Activated T-helper 1 cell treated with anti-CD3 and anti-CD28 coated beads, Interleukin-2, amount 50 U/mL, for 16 hours (primary cell): Measurements from ENCODE around the gene MAP7D3.
"Not testable (repeated sequence)": the region's sequence is repeated elsewhere in the genome, so short reads cannot be mapped to it uniquely, and the experiment has no call there.

Experiments
- DNase-seq, 2 donors: peaks; one replicate each; pipeline ENCODE4 v3.0.0-alpha.2; 2020; ENCODE audit warnings: low read depth in 1 of 2, low spot score in 1 of 2

MAP7D3 gene, protein sequence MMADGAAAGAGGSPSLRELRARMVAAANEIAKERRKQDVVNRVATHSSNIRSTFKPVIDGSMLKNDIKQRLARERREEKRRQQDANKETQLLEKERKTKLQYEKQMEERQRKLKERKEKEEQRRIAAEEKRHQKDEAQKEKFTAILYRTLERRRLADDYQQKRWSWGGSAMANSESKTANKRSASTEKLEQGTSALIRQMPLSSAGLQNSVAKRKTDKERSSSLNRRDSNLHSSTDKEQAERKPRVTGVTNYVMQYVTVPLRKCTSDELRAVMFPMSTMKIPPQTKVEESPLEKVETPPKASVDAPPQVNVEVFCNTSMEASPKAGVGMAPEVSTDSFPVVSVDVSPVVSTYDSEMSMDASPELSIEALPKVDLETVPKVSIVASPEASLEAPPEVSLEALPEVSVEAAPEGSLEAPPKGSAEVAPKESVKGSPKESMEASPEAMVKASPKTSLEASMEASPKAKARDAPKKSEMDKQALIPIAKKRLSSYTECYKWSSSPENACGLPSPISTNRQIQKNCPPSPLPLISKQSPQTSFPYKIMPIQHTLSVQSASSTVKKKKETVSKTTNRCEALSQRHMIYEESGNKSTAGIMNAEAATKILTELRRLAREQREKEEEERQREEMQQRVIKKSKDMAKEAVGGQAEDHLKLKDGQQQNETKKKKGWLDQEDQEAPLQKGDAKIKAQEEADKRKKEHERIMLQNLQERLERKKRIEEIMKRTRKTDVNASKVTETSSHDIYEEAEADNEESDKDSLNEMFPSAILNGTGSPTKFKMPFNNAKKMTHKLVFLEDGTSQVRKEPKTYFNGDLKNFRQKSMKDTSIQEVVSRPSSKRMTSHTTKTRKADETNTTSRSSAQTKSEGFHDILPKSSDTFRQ

GRCh38 chrX:136251041-136251991 is at the start of gene MAP7D3:
TSS of gene MAP7D3 (minus strand) at chrX:136251400. CDS start at chrX:136251358, 42 bp downstream.
- DNase-seq, result peak; percentile 27 to 57

DNA sequence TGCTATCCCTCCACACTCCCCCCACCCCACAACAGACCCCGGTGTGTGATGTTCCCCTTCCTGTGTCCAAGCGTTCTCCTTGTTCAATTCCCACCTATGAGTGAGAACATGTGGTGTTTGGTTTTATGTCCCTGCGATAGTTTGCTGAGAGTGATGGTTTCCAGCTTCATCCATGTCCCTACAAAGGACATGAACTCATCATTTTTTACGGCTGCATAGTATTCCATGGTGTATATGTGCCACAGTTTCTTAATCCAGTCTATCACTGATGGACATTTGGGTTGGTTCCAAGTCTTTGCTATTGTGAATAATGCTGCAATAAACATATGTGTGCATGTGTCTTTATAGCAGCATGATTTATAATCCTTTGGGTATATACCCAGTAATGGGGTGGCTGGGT is 49.5 kb upstream of the MAP7D3 start, which contains the start of gene ADGRG4:
ADGRG4 (plus strand) TSS at position 243 of the 400 bp plus-strand sequence. CDS start 7,815 bp downstream, outside the sequence.
- not testable (repeated sequence) for DNase-seq

- DNase-seq, result no peak
These were observed 44.2 kb upstream of the MAP7D3 start for GRCh38 chrX:136295380-136295779.

DNA sequence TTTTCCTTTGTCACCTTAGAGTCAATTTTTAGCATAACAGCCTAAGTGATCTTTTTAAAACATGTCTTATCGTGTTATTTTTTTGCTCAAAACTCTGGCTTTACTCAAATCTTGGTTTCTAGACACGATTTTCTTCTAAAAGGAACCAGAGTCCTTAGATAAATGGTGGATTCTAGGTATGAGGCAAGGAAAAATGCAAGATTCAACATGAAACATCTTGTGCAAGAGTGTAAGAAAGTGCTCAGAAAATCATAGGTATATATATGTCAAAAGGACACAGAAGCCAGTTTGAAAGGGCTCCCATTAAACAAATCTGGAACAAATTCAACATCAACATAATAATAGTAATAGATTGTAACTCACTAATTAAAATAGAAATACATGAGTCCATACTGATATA is 41.5 kb upstream of the MAP7D3 start:
- no peak for DNase-seq

DNA sequence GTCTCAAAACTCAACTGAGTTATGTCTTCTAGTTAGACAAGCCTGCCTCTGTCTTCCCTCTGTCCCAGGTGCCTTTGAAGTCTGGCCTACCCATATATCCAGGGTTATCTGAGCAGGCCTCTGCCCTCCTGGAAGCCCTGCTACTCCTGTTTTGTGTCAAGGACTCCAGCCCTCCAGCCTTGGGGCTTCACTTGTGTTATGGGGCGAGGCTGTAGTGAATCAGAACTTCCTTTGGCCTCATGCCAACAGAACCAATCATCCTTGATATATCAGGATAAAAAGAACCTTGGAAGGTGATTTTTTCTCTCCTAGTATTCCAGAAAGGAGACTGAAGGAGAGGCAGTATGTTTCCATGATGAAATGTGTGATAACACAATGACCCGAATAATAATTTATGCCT is 40.6 kb upstream of the MAP7D3 start:
- no peak for DNase-seq

- not testable (repeated sequence) for DNase-seq
These were observed 35.2 kb upstream of the MAP7D3 start for GRCh38 chrX:136286375-136286774.

GRCh38 chrX:136275553-136275952 is 24.4 kb upstream of the MAP7D3 start:
- no peak for DNase-seq

GRCh38 chrX:136273986-136274385 is 22.8 kb upstream of the MAP7D3 start:
- DNase-seq, result no peak

- no peak for DNase-seq
These were observed 21.1 kb upstream of the MAP7D3 start for GRCh38 chrX:136272325-136272724.

DNA sequence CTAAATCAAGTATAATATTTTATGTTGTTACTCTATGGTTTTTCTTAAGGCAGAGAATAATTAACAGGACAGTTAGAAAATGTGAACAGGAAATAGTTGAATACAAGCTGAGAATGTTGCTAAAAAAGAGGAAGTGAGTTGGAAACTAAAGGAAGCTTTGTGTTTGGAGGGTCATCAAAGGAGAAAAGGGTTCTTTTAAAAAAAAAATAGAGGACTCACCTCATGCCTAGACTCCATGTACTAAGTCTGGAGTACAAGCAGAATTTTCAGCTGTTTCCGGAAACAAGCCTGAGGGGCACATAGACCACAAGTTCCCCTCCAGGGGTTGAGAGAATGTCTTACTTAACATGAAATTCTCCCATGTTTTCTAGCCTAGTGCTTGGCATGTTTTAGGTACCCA is 20.1 kb upstream of the MAP7D3 start:
- no peak for DNase-seq

DNA sequence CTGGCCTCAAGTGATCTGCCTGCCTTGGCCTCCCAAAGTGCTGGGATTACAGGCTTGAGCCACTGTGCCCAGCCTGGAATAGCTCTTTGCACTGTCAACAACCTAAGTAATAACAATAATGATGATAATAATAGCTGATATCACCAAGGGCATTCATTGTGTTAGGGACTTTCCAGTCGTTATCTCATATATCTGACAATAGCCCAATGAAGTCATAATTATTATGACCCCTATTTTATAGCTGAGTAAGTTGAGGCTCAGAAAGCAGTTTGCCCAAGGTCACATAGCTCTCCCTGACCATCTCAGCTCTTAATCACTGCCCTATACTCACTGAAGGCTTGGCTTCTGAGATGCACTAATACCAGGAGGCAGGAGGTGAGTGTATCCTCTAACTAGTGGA is 18.7 kb upstream of the MAP7D3 start:
- no peak for DNase-seq

DNA sequence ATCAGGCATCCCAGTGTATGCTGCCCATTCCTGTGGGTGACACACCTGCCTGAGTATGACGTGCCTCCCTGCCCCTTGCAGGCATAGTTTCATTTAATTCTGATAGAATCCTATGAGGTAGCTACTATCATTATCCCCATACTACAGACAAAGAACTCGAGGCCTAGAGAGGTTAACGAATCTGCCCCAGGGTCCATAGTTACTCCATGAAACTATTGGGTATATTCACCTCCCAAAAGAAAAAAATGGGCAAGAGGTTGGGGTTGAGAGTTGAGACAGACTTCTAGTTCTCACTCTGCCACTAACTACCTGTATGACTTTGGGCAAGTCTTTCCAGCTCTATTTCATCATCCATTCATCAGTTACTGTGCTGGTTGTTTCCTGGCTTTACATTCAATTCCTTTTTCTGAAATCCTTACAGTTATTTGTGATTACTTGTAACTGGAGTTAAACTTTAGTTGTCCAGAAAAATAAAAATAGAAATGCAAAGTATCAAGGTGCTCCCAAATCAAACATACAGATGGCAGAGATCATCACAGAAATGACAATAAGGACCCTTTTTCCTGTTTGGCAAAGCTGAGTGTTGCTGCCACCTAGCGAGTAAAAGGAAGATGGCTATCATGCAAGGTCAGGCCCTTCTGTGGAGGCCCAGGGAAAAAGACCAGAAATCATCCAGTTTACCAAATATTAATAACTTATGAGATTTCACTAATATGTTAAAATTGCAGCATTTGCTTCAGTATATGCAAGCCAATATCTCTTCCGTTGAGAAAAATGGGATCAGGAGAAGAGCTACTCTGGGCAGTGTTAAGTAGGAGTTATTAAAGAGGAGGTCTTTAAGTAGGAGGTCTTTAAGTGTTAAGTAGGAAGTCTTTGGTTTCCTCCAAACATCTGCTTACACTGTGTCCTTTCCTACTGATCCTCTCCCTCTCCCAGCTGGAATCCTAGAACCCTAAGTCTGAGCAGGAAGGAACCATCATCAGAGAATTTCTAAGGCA is 17.1 kb upstream of the MAP7D3 start:
- DNase-seq, result peak in 1 of 2 donors; percentile 17

GRCh38 chrX:136266828-136267227 is 15.6 kb upstream of the MAP7D3 start:
- no peak for DNase-seq

- no peak for DNase-seq
These were observed 11.7 kb upstream of the MAP7D3 start for GRCh38 chrX:136262812-136263315.

DNA sequence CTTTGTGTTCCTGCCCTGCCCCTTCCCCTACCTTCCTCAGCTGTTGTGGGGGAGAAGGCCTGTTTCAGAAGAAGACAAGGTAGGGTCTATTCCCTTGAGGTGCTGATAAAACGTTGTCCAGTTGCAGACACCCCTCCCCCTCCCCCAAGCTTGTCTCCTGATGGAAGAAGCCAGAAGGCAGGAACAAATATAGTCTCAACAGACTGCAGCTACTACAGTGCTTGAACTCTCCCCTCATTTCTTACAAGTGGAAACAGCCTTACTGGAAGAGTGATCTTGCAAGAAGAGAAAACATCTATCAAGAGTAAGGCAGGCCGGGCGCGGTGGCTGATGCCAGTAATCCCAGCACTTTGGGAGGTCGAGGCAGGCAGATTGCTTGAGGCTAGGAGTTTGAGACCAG is 11.0 kb upstream of the MAP7D3 start:
- no peak for DNase-seq

DNA sequence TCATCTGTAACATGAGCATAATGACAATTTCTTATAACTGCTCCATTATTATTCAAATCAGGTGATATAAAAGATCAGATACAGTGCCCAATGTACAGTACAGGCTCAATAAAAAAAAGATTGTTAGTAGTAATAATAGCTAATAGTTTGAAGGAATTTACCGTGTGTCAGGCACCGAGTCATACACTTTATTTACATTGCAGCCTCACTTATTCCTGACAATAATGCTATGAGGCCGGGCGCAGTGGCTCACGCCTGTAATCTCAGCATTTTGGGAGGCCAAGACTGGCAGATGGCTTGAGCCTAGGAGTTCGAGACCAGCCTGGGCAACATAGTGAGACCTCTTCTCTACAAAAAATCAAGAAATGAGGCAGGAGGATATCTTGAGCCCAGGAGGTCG is 10.1 kb upstream of the MAP7D3 start:
- DNase-seq, result no peak

- no peak for DNase-seq
These were observed 9.6 kb upstream of the MAP7D3 start for GRCh38 chrX:136260776-136261175.

GRCh38 chrX:136259543-136259942 is 8.3 kb upstream of the MAP7D3 start:
- DNase-seq, result no peak

- no peak for DNase-seq
These were observed 7.8 kb upstream of the MAP7D3 start for GRCh38 chrX:136258951-136259350.
